SKM-1 (cell line): Measurements from ENCODE around the gene OPTN.

Source experiments
- DNase-seq: peaks from one replicate; lab custom pipeline; 2025; ENCODE audit not compliant: unreplicated experiment; lab: John Stamatoyannopoulos, UW

The OPTN gene

GRCh38 chr10:13180788-13181187, 80.8 kb downstream of the OPTN start:
- DNase-seq = no peak

- DNase-seq = no peak
Measured at GRCh38 chr10:13182424-13182823, 82.5 kb downstream of the OPTN start.

- DNase-seq = no peak
Measured at GRCh38 chr10:13183625-13184024, 83.7 kb downstream of the OPTN start.

- no peak for DNase-seq
Measured at GRCh38 chr10:13184276-13184675, 84.3 kb downstream of the OPTN start.

- DNase-seq = no peak
Measured at GRCh38 chr10:13184730-13185514, 85.0 kb downstream of the OPTN start.

- DNase-seq = no peak
Measured at GRCh38 chr10:13187135-13187534, 87.2 kb downstream of the OPTN start.
